Measurements from ENCODE around the gene ACSL1.
"Not testable (repeated sequence)": the region's sequence is repeated elsewhere in the genome, so short reads cannot be mapped to it uniquely, and the experiment has no call there.

ACSL1 gene

GRCh38 chr4:184785813-184786212 is 40.0 kb downstream of the ACSL1 start:
- Histone ChIP-seq H3K27me3 (replicated peaks; ENCODE audit: control insufficient read depth, insufficient read depth, low read length) (no peaks in the 10 kb centered on the region), H3K9ac (ENCODE audit: low read length) (no peak overlapping the region), H3K4me3 (ENCODE audit: low read length) (no peak overlapping the region), H3K4me1 (ENCODE audit: control insufficient read depth, insufficient read depth, low read length) (no peaks in the 10 kb centered on the region), H3K36me3 (ENCODE audit: control insufficient read depth, insufficient read depth, low read length, severe bottlenecking) (peaks cover 96% of the 10 kb centered on the region), H3K9me3 (ENCODE audit: control insufficient read depth, low read length) (no peaks in the 10 kb centered on the region)
- no peak for DNase-seq (ENCODE audit: low read depth)

GRCh38 chr4:184784628-184785257 is 41.0 kb downstream of the ACSL1 start:
- H3K4me3 ChIP-seq (ENCODE audit: low read length): no peak overlapping the region
- no peaks in the 10 kb centered on the region for H3K27me3 ChIP-seq (replicated peaks; ENCODE audit: control insufficient read depth, insufficient read depth, low read length)
- peaks cover 96% of the 10 kb centered on the region for H3K36me3 ChIP-seq (ENCODE audit: control insufficient read depth, insufficient read depth, low read length, severe bottlenecking)
- H3K4me1 ChIP-seq (ENCODE audit: control insufficient read depth, insufficient read depth, low read length): no peaks in the 10 kb centered on the region
- no peaks in the 10 kb centered on the region for H3K9me3 ChIP-seq (ENCODE audit: control insufficient read depth, low read length)
- no peak for DNase-seq (ENCODE audit: low read depth)
- no peak overlapping the region for H3K9ac ChIP-seq (ENCODE audit: low read length)

GRCh38 chr4:184782731-184783373 is 42.9 kb downstream of the ACSL1 start:
- H3K9me3 ChIP-seq (ENCODE audit: control insufficient read depth, low read length): no peaks in the 10 kb centered on the region
- H3K9ac ChIP-seq (ENCODE audit: low read length): no peak overlapping the region
- no peak for DNase-seq (ENCODE audit: low read depth)
- H3K4me1 ChIP-seq (ENCODE audit: control insufficient read depth, insufficient read depth, low read length): no peaks in the 10 kb centered on the region
- peaks cover 96% of the 10 kb centered on the region for H3K36me3 ChIP-seq (ENCODE audit: control insufficient read depth, insufficient read depth, low read length, severe bottlenecking)
- no peak overlapping the region for H3K4me3 ChIP-seq (ENCODE audit: low read length)
- H3K27me3 ChIP-seq (replicated peaks; ENCODE audit: control insufficient read depth, insufficient read depth, low read length): no peaks in the 10 kb centered on the region

DNA sequence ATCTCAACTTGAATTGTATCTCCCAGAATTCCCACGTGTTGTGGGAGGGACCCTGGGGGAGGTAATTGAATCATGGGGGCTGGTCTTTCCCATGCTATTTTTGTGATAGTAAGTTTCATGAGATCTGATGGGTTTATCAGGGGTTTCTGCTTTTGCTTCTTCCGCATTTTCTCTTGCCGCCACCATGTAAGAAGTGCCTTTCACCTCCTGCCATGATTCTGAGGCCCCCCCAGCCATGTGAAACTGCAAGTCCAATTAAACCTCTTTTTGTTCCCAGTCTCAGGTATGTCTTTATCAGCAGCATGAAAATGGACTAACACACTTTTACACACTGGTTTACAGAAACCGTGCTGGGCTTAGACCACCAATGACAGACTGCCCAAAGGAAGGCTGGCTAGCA is 46.6 kb downstream of the ACSL1 start:
- H3K27me3 ChIP-seq (replicated peaks; ENCODE audit: control insufficient read depth, insufficient read depth, low read length); DNase-seq (ENCODE audit: low read depth); H3K9ac ChIP-seq (ENCODE audit: low read length); H3K4me3 ChIP-seq (ENCODE audit: low read length); H3K4me1 ChIP-seq (ENCODE audit: control insufficient read depth, insufficient read depth, low read length); H3K9me3 ChIP-seq (ENCODE audit: control insufficient read depth, low read length): not testable (repeated sequence)
- peaks cover 94% of the 10 kb centered on the region for H3K36me3 ChIP-seq (ENCODE audit: control insufficient read depth, insufficient read depth, low read length, severe bottlenecking)

DNA sequence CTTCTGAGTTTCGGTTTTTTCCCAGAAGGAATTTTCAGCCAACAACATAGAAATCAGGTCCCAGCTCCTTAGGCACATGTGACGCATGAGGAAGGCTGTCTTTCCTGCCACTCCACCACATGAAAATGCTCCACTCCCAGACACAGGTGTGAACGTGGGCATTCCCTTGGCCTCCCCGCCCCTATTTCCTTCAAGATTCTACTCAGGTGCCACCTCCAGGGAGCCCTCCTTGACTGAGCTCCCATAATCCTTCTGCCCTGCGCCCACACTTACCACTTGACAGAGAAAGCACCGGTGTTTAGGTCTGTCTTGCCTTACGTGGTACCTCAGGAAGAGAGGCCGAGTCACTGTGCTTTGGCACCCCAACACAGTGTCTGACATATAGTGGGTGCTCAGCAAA is 47.4 kb downstream of the ACSL1 start:
- H3K9ac ChIP-seq (ENCODE audit: low read length): no peak overlapping the region
- no peak for DNase-seq (ENCODE audit: low read depth)

DNA sequence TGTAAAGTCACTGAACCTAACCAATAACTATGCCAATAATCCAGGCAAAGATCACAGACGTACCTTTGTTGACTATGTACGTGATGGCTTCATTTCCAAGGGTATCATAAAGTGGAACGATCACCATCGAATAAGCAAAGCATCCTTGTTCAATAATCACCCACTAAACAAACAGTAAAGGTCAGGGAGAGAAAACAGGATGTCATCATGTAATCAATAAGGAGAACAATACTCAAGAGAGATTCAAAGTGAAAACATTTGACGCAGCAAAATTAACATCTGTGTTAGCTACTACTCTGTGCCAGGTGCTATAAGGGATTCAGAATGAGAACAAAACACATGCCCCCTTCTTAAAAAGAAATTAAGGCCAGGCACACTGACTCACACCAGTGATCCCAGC is 48.9 kb downstream of the ACSL1 start:
- Histone ChIP-seq H3K4me1 (ENCODE audit: control insufficient read depth, insufficient read depth, low read length) (no peaks in the 10 kb centered on the region), H3K9ac (ENCODE audit: low read length) (no peak overlapping the region), H3K27me3 (replicated peaks; ENCODE audit: control insufficient read depth, insufficient read depth, low read length) (no peaks in the 10 kb centered on the region), H3K9me3 (ENCODE audit: control insufficient read depth, low read length) (no peaks in the 10 kb centered on the region), H3K36me3 (ENCODE audit: control insufficient read depth, insufficient read depth, low read length, severe bottlenecking) (peaks cover 94% of the 10 kb centered on the region), H3K4me3 (ENCODE audit: low read length) (no peak overlapping the region)
- DNase-seq (ENCODE audit: low read depth): no peak

More for the DNA sequence above, 47.4 kb downstream of the ACSL1 start:
- Histone ChIP-seq H3K27me3 (replicated peaks; ENCODE audit: control insufficient read depth, insufficient read depth, low read length) (no peaks in the 10 kb centered on the region), H3K36me3 (ENCODE audit: control insufficient read depth, insufficient read depth, low read length, severe bottlenecking) (peaks cover 94% of the 10 kb centered on the region), H3K4me3 (ENCODE audit: low read length) (no peak overlapping the region), H3K4me1 (ENCODE audit: control insufficient read depth, insufficient read depth, low read length) (no peaks in the 10 kb centered on the region), H3K9me3 (ENCODE audit: control insufficient read depth, low read length) (no peaks in the 10 kb centered on the region)

- Histone ChIP-seq H3K9me3 (ENCODE audit: control insufficient read depth, low read length) (no peaks in the 10 kb centered on the region), H3K4me1 (ENCODE audit: control insufficient read depth, insufficient read depth, low read length) (no peaks in the 10 kb centered on the region), H3K27me3 (replicated peaks; ENCODE audit: control insufficient read depth, insufficient read depth, low read length) (no peaks in the 10 kb centered on the region), H3K9ac (ENCODE audit: low read length) (no peak overlapping the region), H3K4me3 (ENCODE audit: low read length) (no peak overlapping the region), H3K36me3 (ENCODE audit: control insufficient read depth, insufficient read depth, low read length, severe bottlenecking) (peaks cover 97% of the 10 kb centered on the region)
- no peak for DNase-seq (ENCODE audit: low read depth)
These were observed 49.8 kb downstream of the ACSL1 start for GRCh38 chr4:184775854-184776555.

DNA sequence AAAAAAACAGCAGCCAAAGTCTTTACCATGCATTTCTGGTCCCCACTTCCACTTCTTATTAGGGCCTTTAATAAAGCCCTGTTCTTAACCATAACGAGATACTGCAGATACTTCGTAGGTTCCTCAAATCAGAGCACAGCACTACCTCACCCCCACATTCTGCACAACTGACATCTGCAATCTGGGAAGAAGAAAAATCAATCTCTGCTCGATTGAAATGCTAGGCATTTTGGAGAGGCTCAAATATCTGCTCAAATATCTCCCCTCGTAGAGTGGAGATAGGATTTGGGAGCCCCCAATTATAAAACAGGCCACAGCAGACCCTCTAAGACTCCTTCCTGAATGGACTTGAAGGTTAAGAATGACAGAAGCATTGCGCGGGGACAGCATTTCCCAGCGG is 51.6 kb downstream of the ACSL1 start:
- H3K9ac ChIP-seq (ENCODE audit: low read length): no peak overlapping the region
- H3K9me3 ChIP-seq (ENCODE audit: control insufficient read depth, low read length): no peaks in the 10 kb centered on the region
- no peak overlapping the region for H3K4me3 ChIP-seq (ENCODE audit: low read length)
- H3K4me1 ChIP-seq (ENCODE audit: control insufficient read depth, insufficient read depth, low read length): no peaks in the 10 kb centered on the region
- H3K27me3 ChIP-seq (replicated peaks; ENCODE audit: control insufficient read depth, insufficient read depth, low read length): no peaks in the 10 kb centered on the region
- DNase-seq (ENCODE audit: low read depth): no peak
- H3K36me3 ChIP-seq (ENCODE audit: control insufficient read depth, insufficient read depth, low read length, severe bottlenecking): peaks cover 92% of the 10 kb centered on the region

- Histone ChIP-seq H3K4me3 (ENCODE audit: low read length) (no peak overlapping the region), H3K36me3 (ENCODE audit: control insufficient read depth, insufficient read depth, low read length, severe bottlenecking) (peaks cover 94% of the 10 kb centered on the region)
- no peak for DNase-seq (ENCODE audit: low read depth)
These were observed 54.4 kb downstream of the ACSL1 start for GRCh38 chr4:184771416-184771815.

GRCh38 chr4:184769141-184769765 is 56.5 kb downstream of the ACSL1 start:
- no peaks in the 10 kb centered on the region for H3K9me3 ChIP-seq (ENCODE audit: control insufficient read depth, low read length)
- H3K4me1 ChIP-seq (ENCODE audit: control insufficient read depth, insufficient read depth, low read length): peaks cover under 1% of the 10 kb centered on the region
- H3K27me3 ChIP-seq (replicated peaks; ENCODE audit: control insufficient read depth, insufficient read depth, low read length): no peaks in the 10 kb centered on the region
- DNase-seq (ENCODE audit: low read depth): no peak
- peaks cover 95% of the 10 kb centered on the region for H3K36me3 ChIP-seq (ENCODE audit: control insufficient read depth, insufficient read depth, low read length, severe bottlenecking)
- H3K4me3 ChIP-seq (ENCODE audit: low read length): no peak overlapping the region
- no peak overlapping the region for H3K9ac ChIP-seq (ENCODE audit: low read length)

More at GRCh38 chr4:184771416-184771815, 54.4 kb downstream of the ACSL1 start:
- no peak overlapping the region for H3K9ac ChIP-seq (ENCODE audit: low read length)
- H3K9me3 ChIP-seq (ENCODE audit: control insufficient read depth, low read length): no peaks in the 10 kb centered on the region
- no peaks in the 10 kb centered on the region for H3K4me1 ChIP-seq (ENCODE audit: control insufficient read depth, insufficient read depth, low read length)
- H3K27me3 ChIP-seq (replicated peaks; ENCODE audit: control insufficient read depth, insufficient read depth, low read length): no peaks in the 10 kb centered on the region

- H3K4me1 ChIP-seq (ENCODE audit: control insufficient read depth, insufficient read depth, low read length): peaks cover 10% of the 10 kb centered on the region
- peaks cover 95% of the 10 kb centered on the region for H3K36me3 ChIP-seq (ENCODE audit: control insufficient read depth, insufficient read depth, low read length, severe bottlenecking)
- DNase-seq (ENCODE audit: low read depth): no peak
- no peak overlapping the region for H3K4me3 ChIP-seq (ENCODE audit: low read length)
- H3K9me3 ChIP-seq (ENCODE audit: control insufficient read depth, low read length): no peaks in the 10 kb centered on the region
- no peak overlapping the region for H3K9ac ChIP-seq (ENCODE audit: low read length)
- no peaks in the 10 kb centered on the region for H3K27me3 ChIP-seq (replicated peaks; ENCODE audit: control insufficient read depth, insufficient read depth, low read length)
These were observed 57.5 kb downstream of the ACSL1 start for GRCh38 chr4:184768296-184768695.
